BJ (cell line): Measurements from ENCODE around the gene CNNM2. TPM values are rescaled to one million over a fixed set of nuclear protein-coding genes. Genes with fewer than 3 reads are reported as not detected.

Experiments used
- CTCF ChIA-PET: fragments of 350-600 bp; formaldehyde crosslinking; extraction: SDS; loops from one replicate; lab custom pipeline; 2021; ENCODE audit warnings: antibody characterized with exemption, inconsistent platforms; lab: Yijun Ruan, JAX
- POLR2A ChIA-PET: fragments of 300-600 bp; sonication (Branson Sonifier 250); formaldehyde crosslinking; extraction: SDS; loops from one replicate; lab custom pipeline; 2021; ENCODE audit warnings: antibody characterized with exemption; lab: Charles Lee
- DNase-seq: peaks from one replicate; pipeline ENCODE4 v3.0.0-alpha.2; 2011; ENCODE audit warnings: low read depth
- H3K27me3 ChIP-seq: 2 replicates; pipeline ENCODE4 v1.6.0; 2011; ENCODE audit warnings: low read length; ENCODE audit not compliant: control insufficient read depth, insufficient read depth
- H3K36me3 ChIP-seq: 2 replicates; pipeline ENCODE4 v1.5.1; 2011; ENCODE audit warnings: low read length; ENCODE audit not compliant: control insufficient read depth, insufficient read depth
- H3K4me3 ChIP-seq: 2 replicates; pipeline ENCODE4 v1.5.1; 2011; ENCODE audit warnings: low read depth, mild to moderate bottlenecking, control low read depth, low read length
- CTCF ChIP-seq: IDR thresholded peaks from 2 replicates; pipeline ENCODE4 v1.5.1; 2011; ENCODE audit warnings: low read depth, mild to moderate bottlenecking, control low read depth, inconsistent platforms, low read length, moderate library complexity; ENCODE audit not compliant: insufficient read depth
- polyA plus RNA-seq: library from polyadenylated mRNA; depleted of rRNA; stranded (reverse); fragments of >200 nt; gene quantifications from 2 replicates; pipeline ENCODE4 v1.2.3, GENCODE V29; 2011

The CNNM2 gene
- polyA plus RNA-seq, 1 experiment: 3.7 TPM

- POLR2A ChIA-PET: no interaction called here
- DNase-seq: no peak
- CTCF ChIA-PET: no interaction called here
- Histone ChIP-seq H3K27me3 (no peaks in the 10 kb centered on the region), H3K36me3 (no peaks in the 10 kb centered on the region), H3K4me3 (no peak overlapping the region)
- no peak for TF ChIP-seq CTCF
Observed at GRCh38 chr10:102930720-102931119, 12.6 kb downstream of the CNNM2 start.

GRCh38 chr10:102931643-102932042 lies 13.5 kb downstream of the CNNM2 start:
- POLR2A ChIA-PET: no interaction called here

GRCh38 chr10:102935505-102935904 lies 17.4 kb downstream of the CNNM2 start:
- ChIA-PET CTCF (no interaction called here), POLR2A (no interaction called here)
- TF ChIP-seq CTCF: no peak

More at GRCh38 chr10:102931643-102932042, 13.5 kb downstream of the CNNM2 start:
- DNase-seq: no peak
- no peaks in the 10 kb centered on the region for H3K36me3 ChIP-seq
- H3K4me3 ChIP-seq: no peak overlapping the region
- no peaks in the 10 kb centered on the region for H3K27me3 ChIP-seq
- CTCF ChIA-PET: interaction anchor here (0.6 kb wide), 1 partner anchor 296 kb away, joined by 3 read pairs; no protein-coding TSS in a partner anchor
- no peak for TF ChIP-seq CTCF

GRCh38 chr10:102935939-102936605 lies 18.0 kb downstream of the CNNM2 start:
- no peaks in the 10 kb centered on the region for H3K36me3 ChIP-seq
- no peak overlapping the region for H3K4me3 ChIP-seq
- no peak for DNase-seq
- CTCF ChIA-PET: interaction anchor here (2.0 kb wide), 1 partner anchor 18 kb away, joined by 5 read pairs; the partner anchor contains the start of gene CNNM2
- no peak for TF ChIP-seq CTCF
- no peaks in the 10 kb centered on the region for H3K27me3 ChIP-seq
- POLR2A ChIA-PET: no interaction called here

More at GRCh38 chr10:102935505-102935904, 17.4 kb downstream of the CNNM2 start:
- no peaks in the 10 kb centered on the region for H3K27me3 ChIP-seq
- DNase-seq: no peak
- H3K4me3 ChIP-seq: no peak overlapping the region
- H3K36me3 ChIP-seq: no peaks in the 10 kb centered on the region

GRCh38 chr10:102941401-102941800 lies 23.3 kb downstream of the CNNM2 start:
- TF ChIP-seq CTCF: no peak
- Histone ChIP-seq H3K27me3 (no peaks in the 10 kb centered on the region), H3K36me3 (no peaks in the 10 kb centered on the region), H3K4me3 (no peak overlapping the region)
- POLR2A ChIA-PET: interaction anchor here (0.5 kb wide), 1 partner anchor 20 kb away, joined by 3 read pairs; no protein-coding TSS in a partner anchor
- CTCF ChIA-PET: no interaction called here
- DNase-seq: no peak
